SK-N-SH (cell line): ENCODE results near the gene SH2B3. TPM values are rescaled to one million over a fixed set of nuclear protein-coding genes. Genes with fewer than 3 reads are reported as not detected.

Experiments
- CTCF ChIA-PET: fragments of 300-600, 350-600 bp; formaldehyde crosslinking; extraction: SDS; loops from one replicate; lab custom pipeline; 2021; lab: Yijun Ruan, JAX
- POLR2A ChIA-PET: fragments of 350-600 bp; sonication (Branson Sonifier 250); formaldehyde crosslinking; extraction: SDS; loops from one replicate; lab custom pipeline; 2020; ENCODE audit warnings: antibody characterized with exemption, inconsistent platforms; lab: Yijun Ruan, JAX
- DNase-seq: peaks from one replicate; pipeline ENCODE4 v3.0.0; 2012
- H2AFZ ChIP-seq: fragments of 200-600 bp; sonication (generic); 2 replicates; pipeline ENCODE4 v1.8.1; 2016; ENCODE audit warnings: antibody characterized with exemption, mild to moderate bottlenecking, low read depth
- H3F3A ChIP-seq: fragments of 200-600 bp; sonication (generic); replicated peaks from 2 replicates; pipeline ENCODE3; 2016; ENCODE audit warnings: antibody characterized with exemption, mild to moderate bottlenecking; ENCODE audit not compliant: insufficient read depth
- H3K27ac ChIP-seq, 2 experiments: fragments of 200-500 bp in 1 of 2; fragments of 200-600 bp in 1 of 2; sonication (Bioruptor generic) in 1 of 2; sonication (generic), shearing (Covaris generic) in 1 of 2; 2 replicates each; pipeline versions ENCODE4 v1.5.1 to v1.6.1; 2014 to 2016; ENCODE audit warnings: low read depth in 2 of 2, inconsistent platforms in 1 of 2, low read length in 1 of 2, mild to moderate bottlenecking in 1 of 2, mixed read lengths in 1 of 2
- H3K27me3 ChIP-seq: fragments of 200-600 bp; sonication (generic), shearing (Covaris generic); 2 replicates; pipeline ENCODE4 v1.6.1; 2016; ENCODE audit warnings: mixed run types; ENCODE audit not compliant: insufficient read depth
- H3K36me3 ChIP-seq, 2 experiments: fragments of 200-500 bp in 1 of 2; fragments of 200-600 bp in 1 of 2; sonication (Bioruptor generic) in 1 of 2; sonication (generic) in 1 of 2; replicated peaks in 1 of 2; 2 replicates each; pipeline versions ENCODE3 to v1.5.1; 2014 to 2016; ENCODE audit warnings: low read length in 1 of 2, mild to moderate bottlenecking in 1 of 2; ENCODE audit not compliant: insufficient read depth in 2 of 2, control insufficient read depth in 1 of 2
- H3K4me1 ChIP-seq, 2 experiments: fragments of 200-500 bp in 1 of 2; fragments of 200-600 bp in 1 of 2; sonication (Bioruptor generic) in 1 of 2; sonication (generic), shearing (Covaris generic) in 1 of 2; 2 replicates each; pipeline versions ENCODE4 v1.5.1 to v1.6.1; 2014 to 2016; ENCODE audit warnings: low read depth in 1 of 2, low read length in 1 of 2, mixed run types in 1 of 2; ENCODE audit not compliant: insufficient read depth in 2 of 2, control insufficient read depth in 1 of 2
- H3K4me2 ChIP-seq: fragments of 200-600 bp; sonication (generic), shearing (Covaris generic); 2 replicates; pipeline ENCODE4 v1.6.1; 2017; ENCODE audit warnings: mixed run types
- H3K4me3 ChIP-seq, 2 experiments: fragments of 200-500 bp in 1 of 2; fragments of 200-600 bp in 1 of 2; sonication (Bioruptor generic) in 1 of 2; sonication (generic), shearing (Covaris generic) in 1 of 2; 2 replicates each; pipeline versions ENCODE4 v1.5.1 to v1.8.1; 2014 to 2016; ENCODE audit warnings: low read depth in 2 of 2, inconsistent platforms in 1 of 2, low read length in 1 of 2, mild to moderate bottlenecking in 1 of 2, mixed read lengths in 1 of 2, moderate library complexity in 1 of 2
- H3K79me2 ChIP-seq: fragments of 200-600 bp; sonication (generic); 2 replicates; pipeline ENCODE4 v1.8.1; 2017; ENCODE audit warnings: mild to moderate bottlenecking; ENCODE audit not compliant: insufficient read depth
- H3K9ac ChIP-seq: fragments of 200-600 bp; sonication (generic); 2 replicates; pipeline ENCODE4 v1.6.1; 2017; ENCODE audit warnings: mixed run types
- H3K9me2 ChIP-seq: fragments of 200-600 bp; sonication (generic); 2 replicates; pipeline ENCODE4 v1.6.1; 2017; ENCODE audit warnings: mixed run types
- H3K9me3 ChIP-seq: fragments of 200-600 bp; sonication (generic); 2 replicates; pipeline ENCODE4 v1.6.1; 2017; ENCODE audit warnings: mixed run types, mild to moderate bottlenecking, moderate library complexity
- H4K20me1 ChIP-seq: fragments of 200-600 bp; sonication (generic); 2 replicates; pipeline ENCODE4 v1.6.1; 2017; ENCODE audit warnings: mild to moderate bottlenecking, mixed run types; ENCODE audit not compliant: insufficient read depth
- CHD2 ChIP-seq: fragments of 150-350 bp; IDR thresholded peaks from 2 replicates; pipeline ENCODE4 v1.6.1; 2018; ENCODE audit warnings: low read length; ENCODE audit not compliant: partially characterized antibody
- ELF1 ChIP-seq: IDR thresholded peaks from 2 replicates; pipeline ENCODE4 v1.4.0; 2012
- EZH2phosphoT487 ChIP-seq: fragments of 200-600 bp; sonication (generic); IDR thresholded peaks from 2 replicates; pipeline ENCODE4 v1.6.1; 2017; ENCODE audit warnings: low read depth, mixed run types, mild to moderate bottlenecking, antibody characterized with exemption, moderate library complexity, borderline replicate concordance
- FOXJ3 ChIP-seq: sonication (generic); formaldehyde crosslinking; IDR thresholded peaks from 2 replicates; pipeline ENCODE4 v1.5.1; 2020; ENCODE audit warnings: mild to moderate bottlenecking, missing genetic modification reagents
- FOXM1 ChIP-seq: IDR thresholded peaks from 2 replicates; pipeline ENCODE4 v1.4.0; 2012; ENCODE audit warnings: low read depth, mild to moderate bottlenecking
- GABPA ChIP-seq: IDR thresholded peaks from 2 replicates; pipeline ENCODE4 v1.4.0; 2012; ENCODE audit warnings: low read depth, mild to moderate bottlenecking
- GATA2 ChIP-seq: sonication (generic); formaldehyde crosslinking; IDR thresholded peaks from 2 replicates; pipeline ENCODE4 v1.5.0; 2020; ENCODE audit warnings: mild to moderate bottlenecking, missing genetic modification reagents
- MAX ChIP-seq: IDR thresholded peaks from 2 replicates; pipeline ENCODE4 v1.4.0; 2012; ENCODE audit warnings: low read depth
- MEF2A ChIP-seq: IDR thresholded peaks from 2 replicates; pipeline ENCODE4 v1.4.0; 2012; ENCODE audit warnings: low read depth, borderline replicate concordance
- RAD21 ChIP-seq: IDR thresholded peaks from 2 replicates; pipeline ENCODE4 v1.6.1; 2012; ENCODE audit warnings: mild to moderate bottlenecking, low read length
- RCOR1 ChIP-seq: fragments of 150-350 bp; IDR thresholded peaks from 2 replicates; pipeline ENCODE4 v1.6.1; 2017; ENCODE audit warnings: antibody characterized with exemption, low read length
- REST ChIP-seq: IDR thresholded peaks from 2 replicates; pipeline ENCODE4 v1.6.1; 2012; ENCODE audit warnings: mild to moderate bottlenecking, low read depth, low read length, moderate library complexity
- RXRA ChIP-seq: IDR thresholded peaks from 2 replicates; pipeline ENCODE4 v1.4.0; 2012; ENCODE audit warnings: low read depth, mild to moderate bottlenecking, borderline replicate concordance
- SIN3A ChIP-seq: IDR thresholded peaks from 2 replicates; pipeline ENCODE4 v1.6.1; 2012; ENCODE audit warnings: low read depth, mild to moderate bottlenecking, low read length, moderate library complexity, borderline replicate concordance
- TAF1 ChIP-seq: IDR thresholded peaks from 2 replicates; pipeline ENCODE4 v1.6.1; 2012; ENCODE audit warnings: low read depth, mild to moderate bottlenecking, low read length, moderate library complexity, borderline replicate concordance
- YY1 ChIP-seq: IDR thresholded peaks from 2 replicates; pipeline ENCODE4 v1.4.0; 2012; ENCODE audit warnings: low read depth, mild to moderate bottlenecking
- WGBS: methylation state at CpG from one replicate; pipeline ENCODE4 v1.1.6; 2017; ENCODE audit warnings: low lambda C conversion rate; 5-methylcytosine and 5-hydroxymethylcytosine counted together
- polyA plus RNA-seq, 3 experiments: library from polyadenylated mRNA; depleted of rRNA; stranded (reverse); fragments of >200 nt; gene quantifications; 2 replicates each; pipeline ENCODE4 v1.2.3, GENCODE V29; 2012
- TF ChIP-seq, protein P1 (sequence below): fragments of 150-350 bp; IDR thresholded peaks from 2 replicates; pipeline ENCODE4 v1.6.1; 2016; ENCODE audit warnings: mild to moderate bottlenecking, low read depth, low read length
- TF ChIP-seq, protein P2 (sequence below): fragments of 200-600 bp; sonication (generic); IDR thresholded peaks from 2 replicates; pipeline ENCODE4 v1.6.1; 2017; ENCODE audit warnings: antibody characterized with exemption, mild to moderate bottlenecking, moderate library complexity
- TF ChIP-seq, protein P3 (sequence below): fragments of 150-350 bp; IDR thresholded peaks from 2 replicates; pipeline ENCODE4 v1.6.1; 2017; ENCODE audit warnings: antibody characterized with exemption, low read length, low read depth, borderline replicate concordance

SH2B3 gene
- polyA plus RNA-seq, 1 of the 3 experiments (the other 2 are of a cell fraction): 15.6 TPM

DNA sequence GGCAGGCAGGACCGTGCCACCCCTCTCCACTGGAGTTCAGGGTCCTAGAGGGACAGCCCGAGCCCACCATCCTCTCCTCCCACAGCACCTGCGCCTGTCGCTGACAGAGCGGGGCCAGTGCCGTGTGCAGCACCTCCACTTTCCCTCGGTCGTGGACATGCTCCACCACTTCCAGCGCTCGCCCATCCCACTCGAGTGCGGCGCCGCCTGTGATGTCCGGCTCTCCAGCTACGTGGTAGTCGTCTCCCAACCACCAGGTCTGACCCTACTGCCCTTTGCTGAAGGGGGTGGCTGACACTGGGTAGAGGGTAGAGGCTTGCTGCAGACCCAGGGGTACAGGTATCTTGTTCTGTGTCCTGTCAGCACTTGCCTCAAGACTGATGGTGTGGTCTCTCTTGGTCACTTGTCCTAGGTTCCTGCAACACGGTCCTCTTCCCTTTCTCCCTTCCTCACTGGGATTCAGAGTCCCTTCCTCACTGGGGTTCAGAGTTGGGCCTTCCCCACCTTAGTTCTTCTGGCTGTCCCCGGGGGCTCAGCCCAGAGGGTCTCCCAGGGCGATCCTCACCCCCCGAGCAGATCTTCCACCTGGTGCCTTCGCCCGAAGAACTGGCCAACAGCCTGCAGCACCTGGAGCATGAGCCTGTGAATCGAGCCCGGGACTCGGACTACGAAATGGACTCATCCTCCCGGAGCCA is 42.0 kb downstream of the SH2B3 start:
- Histone ChIP-seq H3K4me1 (peaks cover 29 to 50% of the 10 kb centered on the region in 2 experiments; a peak in 2 of 4 replicates), H3K79me2 (peaks cover 41% of the 10 kb centered on the region), H3K27ac (peak overlapping the region in 1 of 2 experiments; percentile 28; a peak in 1 of 4 replicates), H3K9me2 (no peaks in the 10 kb centered on the region), H3F3A (peaks cover 76% of the 10 kb centered on the region), H3K36me3 (peaks cover 38 to 77% of the 10 kb centered on the region in 2 experiments), H3K27me3 (no peaks in the 10 kb centered on the region), H4K20me1 (peaks cover 59% of the 10 kb centered on the region), H3K4me3 (no peak overlapping the region), H3K9me3 (no peaks in the 10 kb centered on the region), H3K9ac (no peak overlapping the region), H3K4me2 (no peak overlapping the region), H2AFZ (no peak overlapping the region)
- TF ChIP-seq TAF1 (no peak), GATA2 (CRISPR knock-in tag) (no peak), EZH2phosphoT487 (no peak), RAD21 (no peak), MEF2A (no peak), CHD2 (no peak), RCOR1 (no peak), FOXJ3 (CRISPR knock-in tag) (no peak), RXRA (no peak), REST (no peak), FOXM1 (no peak), YY1 (no peak), GABPA (no peak), SIN3A (no peak), ELF1 (no peak), MAX (no peak)
- TF ChIP-seq, protein P1, sequence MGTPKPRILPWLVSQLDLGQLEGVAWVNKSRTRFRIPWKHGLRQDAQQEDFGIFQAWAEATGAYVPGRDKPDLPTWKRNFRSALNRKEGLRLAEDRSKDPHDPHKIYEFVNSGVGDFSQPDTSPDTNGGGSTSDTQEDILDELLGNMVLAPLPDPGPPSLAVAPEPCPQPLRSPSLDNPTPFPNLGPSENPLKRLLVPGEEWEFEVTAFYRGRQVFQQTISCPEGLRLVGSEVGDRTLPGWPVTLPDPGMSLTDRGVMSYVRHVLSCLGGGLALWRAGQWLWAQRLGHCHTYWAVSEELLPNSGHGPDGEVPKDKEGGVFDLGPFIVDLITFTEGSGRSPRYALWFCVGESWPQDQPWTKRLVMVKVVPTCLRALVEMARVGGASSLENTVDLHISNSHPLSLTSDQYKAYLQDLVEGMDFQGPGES: no peak
- TF ChIP-seq, protein P2, sequence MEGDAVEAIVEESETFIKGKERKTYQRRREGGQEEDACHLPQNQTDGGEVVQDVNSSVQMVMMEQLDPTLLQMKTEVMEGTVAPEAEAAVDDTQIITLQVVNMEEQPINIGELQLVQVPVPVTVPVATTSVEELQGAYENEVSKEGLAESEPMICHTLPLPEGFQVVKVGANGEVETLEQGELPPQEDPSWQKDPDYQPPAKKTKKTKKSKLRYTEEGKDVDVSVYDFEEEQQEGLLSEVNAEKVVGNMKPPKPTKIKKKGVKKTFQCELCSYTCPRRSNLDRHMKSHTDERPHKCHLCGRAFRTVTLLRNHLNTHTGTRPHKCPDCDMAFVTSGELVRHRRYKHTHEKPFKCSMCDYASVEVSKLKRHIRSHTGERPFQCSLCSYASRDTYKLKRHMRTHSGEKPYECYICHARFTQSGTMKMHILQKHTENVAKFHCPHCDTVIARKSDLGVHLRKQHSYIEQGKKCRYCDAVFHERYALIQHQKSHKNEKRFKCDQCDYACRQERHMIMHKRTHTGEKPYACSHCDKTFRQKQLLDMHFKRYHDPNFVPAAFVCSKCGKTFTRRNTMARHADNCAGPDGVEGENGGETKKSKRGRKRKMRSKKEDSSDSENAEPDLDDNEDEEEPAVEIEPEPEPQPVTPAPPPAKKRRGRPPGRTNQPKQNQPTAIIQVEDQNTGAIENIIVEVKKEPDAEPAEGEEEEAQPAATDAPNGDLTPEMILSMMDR: no peak
- TF ChIP-seq, protein P3, sequence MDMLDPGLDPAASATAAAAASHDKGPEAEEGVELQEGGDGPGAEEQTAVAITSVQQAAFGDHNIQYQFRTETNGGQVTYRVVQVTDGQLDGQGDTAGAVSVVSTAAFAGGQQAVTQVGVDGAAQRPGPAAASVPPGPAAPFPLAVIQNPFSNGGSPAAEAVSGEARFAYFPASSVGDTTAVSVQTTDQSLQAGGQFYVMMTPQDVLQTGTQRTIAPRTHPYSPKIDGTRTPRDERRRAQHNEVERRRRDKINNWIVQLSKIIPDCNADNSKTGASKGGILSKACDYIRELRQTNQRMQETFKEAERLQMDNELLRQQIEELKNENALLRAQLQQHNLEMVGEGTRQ: no peak
- no peak for DNase-seq
- ChIA-PET POLR2A (no interaction called here), CTCF (interaction anchor here (1.4 to 28.3 kb wide), 2 partner anchors 46 to 80 kb away, joined by 3 to 618 read pairs; partner anchors contain the start of gene SH2B3)
- WGBS: 98% methylated on average over 23 of the region's 28 CpGs
